GM12873 (cell line): ENCODE data around the gene C12orf57.

Source experiments
- TF ChIP-seq, protein P1 (sequence below): IDR thresholded peaks from 2 replicates; pipeline ENCODE4 v1.5.1; 2012; ENCODE audit warnings: low read depth, mild to moderate bottlenecking, moderate library complexity, low read length, control low read depth; ENCODE audit not compliant: insufficient read depth; ENCODE audit errors: missing control alignments

The C12orf57 gene

DNA sequence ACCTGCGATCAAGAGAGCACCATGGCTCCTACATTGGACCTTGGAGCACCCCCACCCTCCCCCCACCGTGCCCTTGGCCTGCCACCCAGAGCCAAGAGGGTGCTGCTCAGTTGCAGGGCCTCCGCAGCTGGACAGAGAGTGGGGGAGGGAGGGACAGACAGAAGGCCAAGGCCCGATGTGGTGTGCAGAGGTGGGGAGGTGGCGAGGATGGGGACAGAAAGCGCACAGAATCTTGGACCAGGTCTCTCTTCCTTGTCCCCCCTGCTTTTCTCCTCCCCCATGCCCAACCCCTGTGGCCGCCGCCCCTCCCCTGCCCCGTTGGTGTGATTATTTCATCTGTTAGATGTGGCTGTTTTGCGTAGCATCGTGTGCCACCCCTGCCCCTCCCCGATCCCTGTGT is 2.0 kb upstream of the C12orf57 start:
- TF ChIP-seq, protein P1, sequence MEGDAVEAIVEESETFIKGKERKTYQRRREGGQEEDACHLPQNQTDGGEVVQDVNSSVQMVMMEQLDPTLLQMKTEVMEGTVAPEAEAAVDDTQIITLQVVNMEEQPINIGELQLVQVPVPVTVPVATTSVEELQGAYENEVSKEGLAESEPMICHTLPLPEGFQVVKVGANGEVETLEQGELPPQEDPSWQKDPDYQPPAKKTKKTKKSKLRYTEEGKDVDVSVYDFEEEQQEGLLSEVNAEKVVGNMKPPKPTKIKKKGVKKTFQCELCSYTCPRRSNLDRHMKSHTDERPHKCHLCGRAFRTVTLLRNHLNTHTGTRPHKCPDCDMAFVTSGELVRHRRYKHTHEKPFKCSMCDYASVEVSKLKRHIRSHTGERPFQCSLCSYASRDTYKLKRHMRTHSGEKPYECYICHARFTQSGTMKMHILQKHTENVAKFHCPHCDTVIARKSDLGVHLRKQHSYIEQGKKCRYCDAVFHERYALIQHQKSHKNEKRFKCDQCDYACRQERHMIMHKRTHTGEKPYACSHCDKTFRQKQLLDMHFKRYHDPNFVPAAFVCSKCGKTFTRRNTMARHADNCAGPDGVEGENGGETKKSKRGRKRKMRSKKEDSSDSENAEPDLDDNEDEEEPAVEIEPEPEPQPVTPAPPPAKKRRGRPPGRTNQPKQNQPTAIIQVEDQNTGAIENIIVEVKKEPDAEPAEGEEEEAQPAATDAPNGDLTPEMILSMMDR: no peak

DNA sequence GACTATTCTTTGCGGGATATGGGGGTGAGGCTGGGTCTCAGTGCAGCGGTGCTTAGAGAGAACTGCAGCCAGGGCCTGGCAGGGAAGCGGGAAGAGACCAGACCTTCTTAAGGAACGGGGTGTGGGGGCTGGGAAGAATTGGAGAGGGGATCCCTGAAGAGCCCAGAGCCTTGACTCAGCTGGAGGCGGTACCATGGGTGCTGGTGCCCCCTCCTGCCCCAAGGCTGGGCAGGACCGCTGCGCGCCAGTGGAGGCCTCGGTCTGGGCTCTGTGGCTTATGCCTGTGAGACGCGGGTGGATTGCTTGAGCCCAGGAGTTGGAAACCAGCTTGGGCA is 1.5 kb upstream of the C12orf57 start:
- TF ChIP-seq, protein P1: no peak

DNA sequence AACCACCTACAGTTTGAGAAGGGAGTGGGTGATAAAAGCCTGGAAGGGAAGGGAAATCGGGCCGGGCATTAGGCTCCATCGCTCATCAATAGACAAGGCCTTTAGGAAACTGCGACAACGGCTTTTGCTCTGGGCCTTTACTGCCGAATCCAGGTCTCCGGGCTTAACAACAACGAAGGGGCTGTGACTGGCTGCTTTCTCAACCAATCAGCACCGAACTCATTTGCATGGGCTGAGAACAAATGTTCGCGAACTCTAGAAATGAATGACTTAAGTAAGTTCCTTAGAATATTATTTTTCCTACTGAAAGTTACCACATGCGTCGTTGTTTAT is 467 bp upstream of the C12orf57 start:
- TF ChIP-seq, protein P1: no peak

DNA sequence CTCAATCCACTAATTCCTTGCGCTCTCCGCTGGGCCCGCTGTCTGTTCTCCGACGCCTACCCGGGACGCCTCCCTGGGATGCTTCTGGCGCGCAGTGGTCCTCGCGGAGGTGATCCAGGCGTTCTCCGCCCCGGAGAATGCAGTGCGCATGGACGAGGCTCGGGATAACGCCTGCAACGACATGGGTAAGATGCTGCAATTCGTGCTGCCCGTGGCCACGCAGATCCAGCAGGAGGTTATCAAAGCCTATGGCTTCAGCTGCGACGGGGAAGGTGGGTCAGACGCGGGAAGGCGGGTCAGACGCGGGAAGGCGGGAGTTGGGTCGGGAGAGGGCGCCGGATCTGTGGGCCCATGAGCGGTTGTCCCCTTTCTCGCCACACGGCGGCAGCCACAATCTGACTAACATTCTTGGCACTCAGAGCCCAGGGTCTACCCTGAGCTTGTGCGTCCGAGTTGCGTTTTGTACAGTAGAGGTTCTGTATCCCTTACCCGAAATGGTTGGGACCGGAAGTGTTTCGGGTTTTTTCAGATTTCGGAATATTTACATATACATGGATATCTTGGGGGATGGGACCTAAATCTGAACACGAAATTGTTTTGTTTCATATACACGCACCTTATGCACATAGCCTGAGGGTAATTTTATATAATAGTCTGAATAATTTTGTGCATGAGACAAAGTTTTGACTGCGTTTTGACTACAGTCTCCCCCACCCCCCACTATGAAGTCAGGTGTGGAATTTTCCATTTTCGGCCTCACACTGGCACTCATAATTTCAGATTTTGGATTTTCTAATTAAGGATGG is 762 bp downstream of the C12orf57 start:
- TF ChIP-seq, protein P1: peak; percentile 89

DNA sequence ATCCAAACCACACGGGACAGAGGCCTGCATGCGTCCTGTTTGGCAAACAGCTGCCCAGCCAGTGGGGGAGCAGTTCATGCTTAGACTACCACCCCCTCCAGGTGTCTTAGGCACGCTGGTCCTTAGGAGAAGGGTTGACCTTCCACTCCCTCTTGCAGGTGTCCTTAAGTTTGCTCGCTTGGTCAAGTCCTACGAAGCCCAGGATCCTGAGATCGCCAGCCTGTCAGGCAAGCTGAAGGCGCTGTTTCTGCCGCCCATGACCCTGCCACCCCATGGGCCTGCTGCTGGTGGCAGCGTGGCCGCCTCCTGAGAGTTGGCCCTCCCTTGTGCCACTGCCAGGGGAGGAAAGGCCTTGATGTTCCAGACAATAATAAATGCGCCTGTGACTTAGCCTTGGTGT is 1.8 kb downstream of the C12orf57 start:
- TF ChIP-seq, protein P1: no peak

DNA sequence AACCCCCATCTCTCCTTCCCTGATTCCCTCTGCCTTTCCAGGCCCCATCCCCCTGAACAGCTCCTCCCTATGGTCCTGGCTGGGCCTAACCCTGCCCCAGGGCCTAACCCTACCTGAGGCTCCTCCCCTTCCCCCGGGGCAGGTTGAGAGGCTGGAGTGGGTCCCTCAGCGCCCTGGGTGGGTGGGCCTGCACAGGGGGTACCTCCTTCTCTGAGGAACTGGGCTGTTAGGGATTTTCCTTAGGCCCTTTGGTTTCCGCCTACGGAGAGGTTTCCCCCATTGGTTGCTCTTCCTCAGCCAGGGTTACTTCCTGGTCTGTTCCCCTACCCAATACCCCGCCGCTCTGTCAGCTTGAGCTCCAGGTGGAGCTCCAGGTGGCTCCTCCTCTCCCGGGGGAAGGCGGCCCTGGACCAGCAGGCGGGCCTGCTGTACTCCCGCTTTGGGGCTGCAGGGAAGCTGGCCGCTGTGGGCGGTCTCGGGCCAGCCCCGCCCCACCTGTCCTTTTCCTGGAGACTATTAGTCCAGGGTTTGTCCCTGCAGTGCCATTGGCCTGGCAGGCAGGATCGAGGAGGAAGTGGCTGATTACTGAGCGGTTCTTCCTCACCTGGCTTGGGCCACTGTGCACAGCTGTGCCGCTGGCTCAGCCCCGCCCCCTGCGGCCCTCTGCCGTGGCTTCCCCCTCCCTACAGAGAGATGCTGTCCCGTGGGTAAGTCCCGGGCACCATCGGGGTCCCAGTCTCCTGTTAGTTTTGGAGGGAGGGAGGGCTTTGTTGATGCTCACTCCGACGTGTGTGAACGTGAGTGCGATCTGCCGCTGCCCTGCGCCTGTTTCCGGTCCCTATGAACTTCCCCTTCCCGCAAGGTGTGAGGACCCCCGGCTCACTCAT is 2.5 kb downstream of the C12orf57 start:
- TF ChIP-seq, protein P1: no peak

DNA sequence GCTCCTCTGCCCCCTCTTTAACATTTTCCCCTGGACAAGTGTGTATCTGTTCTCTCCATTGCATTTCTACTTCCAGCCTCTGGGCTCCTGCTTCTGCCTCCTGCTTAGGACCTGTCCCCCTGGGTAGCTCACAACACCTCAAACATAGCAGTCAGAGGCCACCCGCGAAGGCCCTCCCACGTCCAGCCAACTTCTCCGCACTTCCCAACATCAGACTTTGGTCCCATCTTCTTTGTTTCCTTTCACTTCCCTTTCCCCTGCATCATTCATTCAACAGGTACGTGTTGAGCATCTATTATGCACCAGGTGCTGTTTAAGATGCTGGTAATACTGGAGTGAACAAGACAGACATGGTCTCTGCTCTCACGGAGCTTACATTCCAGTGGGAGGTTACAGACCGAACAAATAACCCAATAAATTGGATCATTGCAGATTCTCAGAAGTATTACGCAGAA is 3.1 kb downstream of the C12orf57 start:
- TF ChIP-seq, protein P1: peak; percentile 8
